Astrocyte (in vitro differentiated cells and primary cell): ENCODE measurements around the gene KHK. TPM values are rescaled to one million over a fixed set of nuclear protein-coding genes. Genes with fewer than 3 reads are reported as not detected.

ENCODE experiments used
- DNase-seq: peaks from one replicate; pipeline ENCODE4 v3.0.0-alpha.2; 2010; ENCODE audit warnings: low read depth
- FAIRE-seq: peaks from 2 replicates; lab custom pipeline; 2011; peaks lifted over from hg19 to GRCh38; lab: Jason Lieb, UNC
- H2AFZ ChIP-seq: 2 replicates; pipeline ENCODE4 v1.6.0; 2012; ENCODE audit warnings: low read depth, low read length, inconsistent platforms
- H3K27ac ChIP-seq: 2 replicates; pipeline ENCODE4 v1.5.1; 2011; ENCODE audit warnings: low read depth, low read length, inconsistent platforms
- H3K27me3 ChIP-seq: 2 replicates; pipeline ENCODE4 v1.6.0; 2011; ENCODE audit warnings: low read length, inconsistent platforms; ENCODE audit not compliant: insufficient read depth
- H3K36me3 ChIP-seq: 2 replicates; pipeline ENCODE4 v1.5.1; 2011; ENCODE audit warnings: low read length, inconsistent platforms; ENCODE audit not compliant: insufficient read depth
- H3K4me1 ChIP-seq: 2 replicates; pipeline ENCODE4 v1.5.1; 2011; ENCODE audit warnings: low read length, inconsistent platforms; ENCODE audit not compliant: insufficient read depth
- H3K4me2 ChIP-seq: 2 replicates; pipeline ENCODE4 v1.6.0; 2012; ENCODE audit warnings: low read length, inconsistent platforms
- H3K4me3 ChIP-seq: 2 replicates; pipeline ENCODE4 v1.5.1; 2011; ENCODE audit warnings: low read depth, mild to moderate bottlenecking, low read length, inconsistent platforms; ENCODE audit not compliant: insufficient read depth
- H3K79me2 ChIP-seq: 2 replicates; pipeline ENCODE4 v1.6.0; 2012; ENCODE audit warnings: mild to moderate bottlenecking, low read length, inconsistent platforms; ENCODE audit not compliant: insufficient read depth
- H3K9ac ChIP-seq: 2 replicates; pipeline ENCODE4 v1.6.0; 2012; ENCODE audit warnings: mild to moderate bottlenecking, low read length, inconsistent platforms
- H3K9me3 ChIP-seq: 2 replicates; pipeline ENCODE4 v1.5.1; 2012; ENCODE audit warnings: low read depth, mild to moderate bottlenecking, low read length, inconsistent platforms; ENCODE audit not compliant: insufficient read depth
- H4K20me1 ChIP-seq: 2 replicates; pipeline ENCODE4 v1.6.0; 2012; ENCODE audit warnings: low read length, inconsistent platforms; ENCODE audit not compliant: insufficient read depth
- H3K27ac Mint-ChIP-seq: one replicate; pipeline ENCODE4 v1.8.0; 2021; ENCODE audit warnings: mild to moderate bottlenecking, mixed read lengths; ENCODE audit not compliant: unreplicated experiment
- H3K27me3 Mint-ChIP-seq: one replicate; pipeline ENCODE4 v1.8.0; 2021; ENCODE audit warnings: low read depth, mixed read lengths; ENCODE audit not compliant: unreplicated experiment
- H3K36me3 Mint-ChIP-seq: one replicate; pipeline ENCODE4 v1.8.0; 2021; ENCODE audit warnings: low read depth, mixed read lengths; ENCODE audit not compliant: unreplicated experiment
- H3K4me1 Mint-ChIP-seq: one replicate; pipeline ENCODE4 v1.8.0; 2021; ENCODE audit warnings: low read depth, mixed read lengths; ENCODE audit not compliant: unreplicated experiment
- H3K4me3 Mint-ChIP-seq: one replicate; pipeline ENCODE4 v1.8.0; 2021; ENCODE audit warnings: mild to moderate bottlenecking, moderate library complexity, mixed read lengths; ENCODE audit not compliant: unreplicated experiment
- H3K9me3 Mint-ChIP-seq: one replicate; pipeline ENCODE4 v1.8.0; 2021; ENCODE audit warnings: mild to moderate bottlenecking, mixed read lengths; ENCODE audit not compliant: unreplicated experiment
- EZH2 ChIP-seq: IDR thresholded peaks from 2 replicates; pipeline ENCODE4 v1.6.1; 2012; ENCODE audit warnings: mild to moderate bottlenecking, low read length, inconsistent platforms; ENCODE audit not compliant: insufficient read depth
- total RNA-seq: library from RNA; stranded (reverse); gene quantifications from 2 replicates; pipeline ENCODE4 v1.2.1, GENCODE V29; 2021
- TF ChIP-seq, protein P1 (sequence below): IDR thresholded peaks from 2 replicates; pipeline ENCODE4 v1.5.1; 2011; ENCODE audit warnings: low read depth, mild to moderate bottlenecking, inconsistent platforms, low read length, moderate library complexity; ENCODE audit not compliant: insufficient read depth

KHK gene
- total RNA-seq, 1 donor from 2014 or later = 0.95 TPM

DNA sequence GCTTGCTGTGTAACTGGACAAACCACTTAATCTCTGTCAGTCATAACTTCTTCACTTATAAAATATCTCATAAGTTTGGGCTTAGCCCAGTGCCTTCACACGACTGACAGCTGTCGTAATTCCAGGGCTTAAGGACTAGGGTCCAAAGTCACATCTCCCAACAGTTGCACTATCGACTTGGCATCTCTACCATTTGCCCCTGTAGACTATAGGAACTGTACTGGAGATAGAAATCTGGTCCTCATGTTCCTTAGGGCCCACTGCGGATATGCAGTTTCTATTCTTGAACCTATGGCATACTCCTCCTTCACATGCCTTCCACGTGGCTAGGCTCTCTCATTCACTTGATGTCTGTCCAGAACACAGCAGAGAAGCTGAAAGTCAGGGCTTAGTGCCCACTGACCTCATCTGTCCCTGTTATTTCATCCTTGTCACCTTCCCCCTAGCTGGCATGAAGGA is 39.7 kb downstream of the KHK start:
- H3K27ac Mint-ChIP-seq = no peak overlapping the region
- H3K9me3 Mint-ChIP-seq = no peaks in the 10 kb centered on the region
- Histone ChIP-seq H3K4me3 (no peak overlapping the region), H3K9ac (no peak overlapping the region), H3K4me2 (no peak overlapping the region), H4K20me1 (peaks cover 13% of the 10 kb centered on the region), H3K27me3 (peaks cover 13% of the 10 kb centered on the region), H3K9me3 (no peaks in the 10 kb centered on the region), H3K79me2 (no peaks in the 10 kb centered on the region), H3K36me3 (peaks cover 8% of the 10 kb centered on the region), H3K27ac (no peak overlapping the region), H3K4me1 (no peaks in the 10 kb centered on the region), H2AFZ (no peak overlapping the region)
- DNase-seq (no peak), FAIRE-seq (no peak)
- H3K4me1 Mint-ChIP-seq = no peaks in the 10 kb centered on the region
- TF ChIP-seq EZH2 = no peak
- TF ChIP-seq, protein P1, sequence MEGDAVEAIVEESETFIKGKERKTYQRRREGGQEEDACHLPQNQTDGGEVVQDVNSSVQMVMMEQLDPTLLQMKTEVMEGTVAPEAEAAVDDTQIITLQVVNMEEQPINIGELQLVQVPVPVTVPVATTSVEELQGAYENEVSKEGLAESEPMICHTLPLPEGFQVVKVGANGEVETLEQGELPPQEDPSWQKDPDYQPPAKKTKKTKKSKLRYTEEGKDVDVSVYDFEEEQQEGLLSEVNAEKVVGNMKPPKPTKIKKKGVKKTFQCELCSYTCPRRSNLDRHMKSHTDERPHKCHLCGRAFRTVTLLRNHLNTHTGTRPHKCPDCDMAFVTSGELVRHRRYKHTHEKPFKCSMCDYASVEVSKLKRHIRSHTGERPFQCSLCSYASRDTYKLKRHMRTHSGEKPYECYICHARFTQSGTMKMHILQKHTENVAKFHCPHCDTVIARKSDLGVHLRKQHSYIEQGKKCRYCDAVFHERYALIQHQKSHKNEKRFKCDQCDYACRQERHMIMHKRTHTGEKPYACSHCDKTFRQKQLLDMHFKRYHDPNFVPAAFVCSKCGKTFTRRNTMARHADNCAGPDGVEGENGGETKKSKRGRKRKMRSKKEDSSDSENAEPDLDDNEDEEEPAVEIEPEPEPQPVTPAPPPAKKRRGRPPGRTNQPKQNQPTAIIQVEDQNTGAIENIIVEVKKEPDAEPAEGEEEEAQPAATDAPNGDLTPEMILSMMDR = no peak
- peaks cover 34% of the 10 kb centered on the region for H3K27me3 Mint-ChIP-seq
- no peak overlapping the region for H3K4me3 Mint-ChIP-seq
- peaks cover 8% of the 10 kb centered on the region for H3K36me3 Mint-ChIP-seq

DNA sequence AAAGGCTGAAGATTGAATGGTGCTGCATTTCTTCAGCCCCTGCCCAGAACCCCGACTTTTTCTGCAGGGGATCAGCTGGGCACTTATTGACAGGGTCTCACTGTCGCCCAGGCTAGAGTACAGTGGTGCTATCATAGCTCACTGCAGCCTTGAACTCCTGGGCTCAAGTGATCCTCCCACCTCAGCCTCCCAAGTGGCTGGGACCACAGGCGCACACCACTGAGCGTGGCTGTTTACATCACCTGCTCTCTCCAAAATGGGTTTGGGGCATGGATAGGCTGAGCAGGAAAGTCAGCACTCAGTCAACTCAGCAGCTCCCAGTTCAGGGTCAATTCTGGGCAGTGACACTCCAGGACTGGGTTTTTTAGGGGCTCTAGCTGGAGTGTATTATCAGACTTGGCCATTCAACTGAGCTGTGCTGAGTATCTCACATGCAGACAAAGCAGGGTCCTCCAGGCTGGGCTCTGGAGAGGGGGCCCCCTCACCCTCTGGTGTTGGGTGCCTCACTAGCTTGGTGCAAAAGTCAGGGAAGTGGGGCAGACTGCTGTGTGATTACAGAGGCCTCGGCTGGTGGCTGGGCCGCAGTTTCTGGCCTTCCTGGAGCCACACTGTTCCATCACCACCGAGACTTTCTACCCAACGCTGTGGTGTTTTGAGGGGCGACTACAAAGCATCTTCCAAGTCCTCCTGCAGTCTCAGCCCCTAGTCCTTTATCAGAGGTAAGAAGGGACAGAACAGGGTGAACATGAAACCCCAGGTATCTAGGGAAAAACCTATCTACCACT is 41.5 kb downstream of the KHK start:
- Mint-ChIP-seq H3K9me3 (no peaks in the 10 kb centered on the region), H3K27me3 (peaks cover 16% of the 10 kb centered on the region), H3K36me3 (peaks cover 12% of the 10 kb centered on the region), H3K27ac (no peak overlapping the region), H3K4me3 (no peak overlapping the region), H3K4me1 (peaks cover 4% of the 10 kb centered on the region)
- no peak overlapping the region for H2AFZ ChIP-seq
- no peak overlapping the region for H3K9ac ChIP-seq
- H3K36me3 ChIP-seq = peaks cover 8% of the 10 kb centered on the region
- no peak overlapping the region for H3K27ac ChIP-seq
- no peaks in the 10 kb centered on the region for H3K9me3 ChIP-seq
- peaks cover 13% of the 10 kb centered on the region for H3K79me2 ChIP-seq
- TF ChIP-seq EZH2 = no peak
- TF ChIP-seq, protein P1 = no peak
- DNase-seq (no peak), FAIRE-seq (no peak)
- H3K4me3 ChIP-seq = no peak overlapping the region
- peaks cover 3% of the 10 kb centered on the region for H3K27me3 ChIP-seq
- no peak overlapping the region for H3K4me2 ChIP-seq
- H3K4me1 ChIP-seq = peaks cover under 1% of the 10 kb centered on the region
- peaks cover 31% of the 10 kb centered on the region for H4K20me1 ChIP-seq
